NCI-H2081 (cell line): ENCODE measurements around the gene TNN.

Experiments
- DNase-seq, 2 experiments: peaks; one replicate each; lab custom pipeline; 2025; lab: John Stamatoyannopoulos, UW

The TNN gene

GRCh38 chr1:175116210-175116798, 48.7 kb downstream of the TNN start:
- no peak for DNase-seq

- DNase-seq: no peak
Observed at GRCh38 chr1:175116903-175117302, 49.3 kb downstream of the TNN start.

- no peak for DNase-seq
Observed at GRCh38 chr1:175118375-175119367, 51.0 kb downstream of the TNN start.

- DNase-seq: no peak
Observed at GRCh38 chr1:175120511-175120910, 52.9 kb downstream of the TNN start.

GRCh38 chr1:175124861-175125260, 57.2 kb downstream of the TNN start:
- no peak for DNase-seq

GRCh38 chr1:175126347-175126746, 58.7 kb downstream of the TNN start:
- DNase-seq: no peak

GRCh38 chr1:175127565-175127964, 59.9 kb downstream of the TNN start:
- no peak for DNase-seq

GRCh38 chr1:175128523-175128922, 60.9 kb downstream of the TNN start:
- no peak for DNase-seq

- DNase-seq: no peak
Observed at GRCh38 chr1:175129182-175129581, 61.5 kb downstream of the TNN start.

- no peak for DNase-seq
Observed at GRCh38 chr1:175129644-175129996, 62.0 kb downstream of the TNN start.

GRCh38 chr1:175129997-175130648, 62.5 kb downstream of the TNN start:
- DNase-seq: no peak

- no peak for DNase-seq
Observed at GRCh38 chr1:175130649-175131045, 63.0 kb downstream of the TNN start.

- DNase-seq: no peak
Observed at GRCh38 chr1:175131095-175131494, 63.5 kb downstream of the TNN start.

- DNase-seq: no peak
Observed at GRCh38 chr1:175132436-175132835, 64.8 kb downstream of the TNN start.

- DNase-seq: no peak
Observed at GRCh38 chr1:175133673-175134435, 66.2 kb downstream of the TNN start.

- DNase-seq: no peak
Observed at GRCh38 chr1:175134500-175134899, 66.9 kb downstream of the TNN start.

GRCh38 chr1:175136246-175136645, 68.6 kb downstream of the TNN start:
- no peak for DNase-seq

- no peak for DNase-seq
Observed at GRCh38 chr1:175137369-175137768, 69.7 kb downstream of the TNN start.

GRCh38 chr1:175138579-175138978, 70.9 kb downstream of the TNN start:
- DNase-seq: no peak

GRCh38 chr1:175145899-175146528, 78.4 kb downstream of the TNN start:
- no peak for DNase-seq

- peak; percentile 67 to 71 for DNase-seq
Observed at GRCh38 chr1:175146529-175147213, 79.0 kb downstream of the TNN start.
